AG04449 (cell line): ENCODE results near the gene SPTB.
A peak's percentile ranks its signal among the peaks of the same experiment; 100 is the strongest.

Experiments
- CTCF ChIA-PET: fragments of 350-600 bp; formaldehyde crosslinking; extraction: SDS; loops from one replicate; lab custom pipeline; 2021; ENCODE audit warnings: antibody characterized with exemption; lab: Yijun Ruan, JAX
- POLR2A ChIA-PET: fragments of 400-600, 350-600 bp; formaldehyde crosslinking; extraction: SDS; loops from one replicate; lab custom pipeline; 2020; ENCODE audit warnings: antibody characterized with exemption, inconsistent platforms; lab: Yijun Ruan, JAX
- DNase-seq: peaks from one replicate; pipeline ENCODE4 v3.0.0-alpha.2; 2010; ENCODE audit warnings: low read depth, low spot score
- H3K4me3 ChIP-seq: 2 replicates; pipeline ENCODE4 v1.5.1; 2011; ENCODE audit warnings: low read depth, mild to moderate bottlenecking, control low read depth, low read length
- CTCF ChIP-seq: IDR thresholded peaks from one replicate; pipeline ENCODE4 v1.5.1; 2011; ENCODE audit warnings: mild to moderate bottlenecking, moderate library complexity, low read length, control low read depth, inconsistent platforms; ENCODE audit not compliant: insufficient read depth; ENCODE audit errors: missing control alignments

The SPTB gene

GRCh38 chr14:64707661-64708060 is 172.0 kb downstream of the SPTB start:
- POLR2A ChIA-PET = interaction anchor here (0.7 to 0.9 kb wide), 2 partner anchors 16 to 51 kb away, joined by 3 read pairs; no protein-coding TSS in a partner anchor
- CTCF ChIA-PET = interaction anchor here (1.1 to 2.5 kb wide), 5 partner anchors 8 to 36 kb away, joined by 3 to 12 read pairs (median 7); no protein-coding TSS in a partner anchor
- TF ChIP-seq CTCF = no peak
- DNase-seq = peak; percentile 59
- H3K4me3 ChIP-seq = no peak overlapping the region

DNA sequence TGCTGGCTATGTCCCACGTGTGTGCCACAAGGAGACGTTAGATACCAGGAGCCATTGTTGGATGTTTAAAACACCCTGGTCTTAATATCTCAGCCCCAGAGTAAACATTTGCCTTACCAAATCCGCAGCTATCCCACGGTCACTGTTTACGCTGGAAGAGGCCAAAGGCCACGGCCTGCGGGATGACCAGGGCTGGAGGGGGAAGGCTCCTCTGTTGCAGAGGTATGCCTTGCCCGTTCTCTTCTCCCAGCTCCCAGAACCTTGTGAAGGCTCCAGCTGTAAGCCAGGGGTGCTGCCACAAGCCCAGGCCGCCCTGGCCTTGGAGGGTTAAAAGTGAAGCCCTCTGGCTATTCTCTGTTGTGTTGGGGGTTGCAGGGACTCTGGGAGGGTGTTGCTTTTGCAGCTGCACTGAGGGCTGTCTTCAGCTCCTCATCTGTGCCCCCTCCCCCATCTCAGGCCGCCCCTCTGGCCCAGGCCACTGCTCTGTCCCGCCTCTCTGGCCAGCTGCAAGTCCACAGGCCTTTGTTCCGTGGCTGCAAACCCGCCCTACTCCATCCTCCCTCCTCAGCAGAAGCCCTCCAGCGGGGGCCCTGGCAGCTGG is 173.0 kb downstream of the SPTB start:
- CTCF ChIA-PET = interaction anchor here (1.1 to 2.4 kb wide), 4 partner anchors 14 to 56 kb away, joined by 3 to 9 read pairs (median 6); no protein-coding TSS in a partner anchor
- TF ChIP-seq CTCF = no peak
- no peak overlapping the region for H3K4me3 ChIP-seq
- POLR2A ChIA-PET = no interaction called here
- no peak for DNase-seq

DNA sequence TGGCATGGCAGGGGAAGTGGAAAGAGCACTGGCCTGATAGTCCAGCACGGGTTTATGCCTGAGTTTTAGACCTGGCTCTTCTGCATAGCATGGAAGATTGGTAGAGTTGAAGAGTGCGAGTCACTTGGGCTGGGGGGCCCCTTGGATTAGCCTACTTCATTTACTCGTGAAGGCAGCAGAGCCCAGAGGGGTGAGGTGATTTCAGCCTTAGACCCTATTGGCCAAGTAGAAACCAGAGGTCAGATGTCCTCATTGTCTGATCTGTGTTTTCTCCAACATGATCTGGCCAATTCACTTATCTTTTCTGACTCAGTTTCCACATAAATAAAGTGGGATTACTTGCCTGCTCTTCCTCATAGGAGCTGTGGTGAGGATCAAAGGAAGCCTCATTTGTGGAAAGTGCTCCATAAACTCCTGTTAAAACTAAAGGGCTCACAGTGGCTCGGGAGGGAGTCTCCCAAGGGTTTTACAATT is 173.6 kb downstream of the SPTB start:
- H3K4me3 ChIP-seq = peak overlapping the region; percentile 78
- no peak for DNase-seq
- TF ChIP-seq CTCF = no peak
- POLR2A ChIA-PET = no interaction called here
- CTCF ChIA-PET = interaction anchor here (0.9 to 2.4 kb wide), 6 partner anchors 8 to 59 kb away, joined by 3 to 9 read pairs (median 4); no protein-coding TSS in a partner anchor

GRCh38 chr14:64705381-64706118 is 174.2 kb downstream of the SPTB start:
- no peak for DNase-seq
- ChIA-PET POLR2A (interaction anchor here (1.4 kb wide), 1 partner anchor 59 kb away, joined by 3 read pairs; no protein-coding TSS in a partner anchor), CTCF (interaction anchor here (0.9 to 2.4 kb wide), 7 partner anchors 9 to 186 kb away, joined by 3 to 9 read pairs (median 3); no protein-coding TSS in a partner anchor)
- TF ChIP-seq CTCF = no peak
- peak overlapping the region; percentile 78 for H3K4me3 ChIP-seq

DNA sequence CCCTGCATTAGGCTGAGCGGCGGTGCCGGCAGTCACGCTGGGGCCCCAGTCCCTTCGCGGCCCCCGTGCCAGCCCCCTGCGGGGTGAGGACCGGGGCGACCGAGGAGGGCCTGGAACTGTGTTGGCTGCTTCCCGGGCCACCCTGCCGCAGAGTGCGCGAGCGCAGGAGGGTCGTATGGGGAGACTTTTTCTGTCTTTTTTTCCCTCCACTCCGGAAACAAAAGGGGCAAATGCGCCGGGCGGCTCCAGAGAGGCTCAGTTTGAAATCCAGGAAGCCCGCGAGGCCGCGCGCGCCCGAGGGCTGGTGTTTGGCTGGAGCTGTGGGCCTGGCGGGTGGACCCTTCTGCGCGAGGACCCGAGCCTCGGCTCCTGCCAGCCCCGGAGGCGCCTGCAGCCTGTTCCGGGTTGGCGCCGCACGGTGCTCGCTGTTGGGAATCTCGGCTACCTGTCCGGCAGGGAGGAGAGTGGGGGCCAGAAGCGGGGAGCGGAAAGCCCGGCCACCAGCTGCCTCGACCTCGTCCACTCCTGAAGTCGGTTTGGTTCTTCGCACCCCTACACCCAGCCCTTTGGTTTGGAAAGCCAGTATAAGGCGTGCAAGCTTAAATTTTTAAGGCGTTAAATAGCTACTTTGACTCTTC is 174.8 kb downstream of the SPTB start:
- TF ChIP-seq CTCF = no peak
- peak overlapping the region; percentile 78 for H3K4me3 ChIP-seq
- ChIA-PET CTCF (interaction anchor here (0.9 to 2.4 kb wide), 8 partner anchors 12 to 187 kb away, joined by 3 to 9 read pairs (median 4); no protein-coding TSS in a partner anchor), POLR2A (interaction anchor here (0.6 to 1.5 kb wide), 6 partner anchors 13 to 239 kb away, joined by 3 to 6 read pairs (median 4); partner anchors contain the start of gene HSPA2)
- no peak for DNase-seq
